Large intestine (tissue), 3 donors: ENCODE data around the gene TASL. TPM values are rescaled to one million over a fixed set of nuclear protein-coding genes. Genes with fewer than 3 reads are reported as not detected.
"Not testable (repeated sequence)": the region's sequence is repeated elsewhere in the genome, so short reads cannot be mapped to it uniquely, and the experiment has no call there.

Source experiments
- DNase-seq, 2 donors: peaks; one replicate each; pipeline versions ENCODE4 v3.0.0 to v3.0.0-alpha.2; 2013
- H3K27ac ChIP-seq: one replicate; pipeline ENCODE4 v1.5.1; 2013; ENCODE audit warnings: low read length
- H3K27me3 ChIP-seq: 2 replicates; pipeline ENCODE4 v1.6.1; 2013; ENCODE audit warnings: low read length; ENCODE audit not compliant: control insufficient read depth, insufficient read depth
- H3K36me3 ChIP-seq: 2 replicates; pipeline ENCODE4 v1.6.1; 2013; ENCODE audit warnings: low read length; ENCODE audit not compliant: control insufficient read depth, insufficient read depth
- H3K4me1 ChIP-seq: one replicate; pipeline ENCODE4 v1.6.1; 2013; ENCODE audit warnings: low read length; ENCODE audit not compliant: control insufficient read depth, insufficient read depth
- H3K4me3 ChIP-seq: one replicate; pipeline ENCODE4 v1.5.1; 2013; ENCODE audit warnings: low read length
- H3K9me3 ChIP-seq: one replicate; pipeline ENCODE4 v1.6.1; 2013; ENCODE audit warnings: mild to moderate bottlenecking, low read depth, low read length, moderate library complexity; ENCODE audit not compliant: control insufficient read depth
- WGBS: methylation state at CpG from one replicate; pipeline ENCODE4 v1.1.5; 2013; ENCODE audit warnings: low lambda C conversion rate; ENCODE audit not compliant: insufficient coverage; 5-methylcytosine and 5-hydroxymethylcytosine counted together
- polyA plus RNA-seq: library from polyadenylated mRNA; unstranded; fragments of 120-200 nt; gene quantifications from one replicate; pipeline ENCODE4 v1.2.1, GENCODE V29; 2013

The TASL gene
- polyA plus RNA-seq, 1 donor, result 0.96 TPM

DNA sequence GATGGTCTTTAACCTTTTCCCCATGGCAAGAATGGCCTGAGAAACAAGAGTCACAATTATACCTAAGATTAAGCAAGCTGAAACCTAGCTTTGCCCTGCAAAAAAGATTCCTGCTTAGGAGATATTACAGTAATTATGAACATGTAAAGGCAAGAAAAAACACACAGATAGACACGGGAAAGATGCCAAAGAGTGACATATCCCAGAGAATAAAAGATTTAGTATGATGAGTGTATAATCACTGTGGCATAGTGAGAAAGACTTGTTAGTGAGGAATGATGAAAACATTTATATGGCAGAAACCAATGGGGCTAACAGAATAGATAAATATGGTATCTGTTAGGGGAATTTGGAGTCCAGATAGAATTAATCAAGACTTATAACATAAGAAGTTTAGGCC is 29.6 kb upstream of the TASL start:
- Histone ChIP-seq H3K4me3 (no peak overlapping the region), H3K36me3 (no peaks in the 10 kb centered on the region), H3K27me3 (no peaks in the 10 kb centered on the region), H3K27ac (no peak overlapping the region), H3K4me1 (no peaks in the 10 kb centered on the region), H3K9me3 (no peaks in the 10 kb centered on the region)
- no peak for DNase-seq
- 100% methylated on average over 1 of the region's 1 CpG for WGBS

- not testable (repeated sequence) for H3K27me3 ChIP-seq, H3K36me3 ChIP-seq, H3K9me3 ChIP-seq, H3K4me1 ChIP-seq, H3K4me3 ChIP-seq, DNase-seq, H3K27ac ChIP-seq
- WGBS, result no CpG with 5 or more reads among the region's 15 CpGs
Observed at GRCh38 chrX:30600269-30601176, 23.0 kb upstream of the TASL start.

DNA sequence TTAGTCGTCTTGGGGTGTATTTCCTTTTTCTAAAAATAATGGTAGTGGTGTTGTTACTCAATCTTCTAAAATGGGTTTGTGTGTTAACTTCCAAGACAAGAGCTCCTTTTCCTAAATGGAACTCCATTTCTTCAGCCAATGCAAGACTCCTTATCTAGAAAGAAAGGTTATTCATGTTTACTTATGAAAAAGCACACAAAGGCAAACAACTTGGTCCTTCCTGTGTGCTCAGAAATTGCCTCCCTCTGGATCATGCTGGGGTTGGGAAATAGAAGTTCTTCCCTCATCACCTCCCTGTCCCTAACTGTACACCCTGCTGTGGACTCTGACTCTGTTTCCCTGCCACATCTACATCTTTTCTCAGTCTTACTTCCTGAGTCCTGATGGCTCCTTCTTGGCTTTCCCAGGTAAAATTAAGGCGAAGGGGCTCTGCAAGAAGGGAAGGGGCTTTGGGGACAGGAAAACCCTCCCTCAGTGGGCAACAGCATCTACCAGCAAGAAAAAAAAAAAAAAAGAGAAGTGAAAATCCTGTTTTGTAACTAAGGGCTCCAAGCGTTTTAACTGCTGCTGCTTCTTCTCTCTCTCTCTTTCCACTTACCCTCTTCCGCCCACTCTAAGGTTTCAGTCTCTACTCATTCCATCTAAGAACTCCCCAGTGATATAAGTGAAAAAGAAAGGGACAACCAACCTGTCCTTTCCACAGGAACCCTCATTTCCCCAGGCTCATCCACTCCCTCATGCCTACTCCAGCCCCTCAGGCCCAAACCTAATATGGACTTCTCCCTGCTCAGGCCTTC is 19.8 kb upstream of the TASL start:
- Histone ChIP-seq H3K4me1 (no peaks in the 10 kb centered on the region), H3K27ac (no peak overlapping the region), H3K27me3 (no peaks in the 10 kb centered on the region), H3K4me3 (no peak overlapping the region), H3K36me3 (no peaks in the 10 kb centered on the region), H3K9me3 (no peaks in the 10 kb centered on the region)
- WGBS, result no CpG with 5 or more reads among the region's 4 CpGs
- DNase-seq, result no peak

- DNase-seq, result no peak
- no peaks in the 10 kb centered on the region for H3K9me3 ChIP-seq
- no peaks in the 10 kb centered on the region for H3K4me1 ChIP-seq
- no peaks in the 10 kb centered on the region for H3K27me3 ChIP-seq
- no peaks in the 10 kb centered on the region for H3K36me3 ChIP-seq
- H3K4me3 ChIP-seq, result no peak overlapping the region
- no CpG with 5 or more reads among the region's 6 CpGs for WGBS
- no peak overlapping the region for H3K27ac ChIP-seq
Observed at GRCh38 chrX:30593440-30594200, 16.1 kb upstream of the TASL start.

GRCh38 chrX:30592831-30593230 is 15.3 kb upstream of the TASL start:
- no peaks in the 10 kb centered on the region for H3K27me3 ChIP-seq
- no peaks in the 10 kb centered on the region for H3K36me3 ChIP-seq
- WGBS, result 55% methylated on average over 2 of the region's 3 CpGs
- no peaks in the 10 kb centered on the region for H3K9me3 ChIP-seq
- DNase-seq, result no peak
- no peak overlapping the region for H3K4me3 ChIP-seq
- no peaks in the 10 kb centered on the region for H3K4me1 ChIP-seq
- no peak overlapping the region for H3K27ac ChIP-seq

DNA sequence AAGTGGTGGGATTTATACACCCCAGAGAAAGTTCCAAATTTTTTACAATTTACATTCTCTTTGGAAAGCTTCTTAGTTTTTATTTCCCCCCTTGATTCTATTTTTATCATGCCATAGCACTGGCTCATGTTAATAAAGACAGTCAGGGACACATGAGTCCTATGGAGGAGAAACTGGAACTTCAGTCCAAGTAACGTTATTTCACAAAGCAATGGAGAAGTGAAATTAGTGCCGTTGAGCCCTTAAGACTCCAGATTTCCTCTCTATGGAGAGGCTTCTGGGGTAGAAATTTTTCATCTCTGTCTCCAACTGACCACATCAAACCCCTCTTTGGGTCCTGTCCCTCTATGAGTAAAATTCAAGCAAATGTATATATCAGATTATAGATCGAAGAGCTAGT is 12.8 kb upstream of the TASL start:
- no peaks in the 10 kb centered on the region for H3K27me3 ChIP-seq
- H3K4me1 ChIP-seq, result no peaks in the 10 kb centered on the region
- WGBS, result no CpG with 5 or more reads among the region's 3 CpGs
- H3K9me3 ChIP-seq, result no peaks in the 10 kb centered on the region
- H3K36me3 ChIP-seq, result no peaks in the 10 kb centered on the region
- DNase-seq, result no peak
- H3K4me3 ChIP-seq, result no peak overlapping the region
- no peak overlapping the region for H3K27ac ChIP-seq

DNA sequence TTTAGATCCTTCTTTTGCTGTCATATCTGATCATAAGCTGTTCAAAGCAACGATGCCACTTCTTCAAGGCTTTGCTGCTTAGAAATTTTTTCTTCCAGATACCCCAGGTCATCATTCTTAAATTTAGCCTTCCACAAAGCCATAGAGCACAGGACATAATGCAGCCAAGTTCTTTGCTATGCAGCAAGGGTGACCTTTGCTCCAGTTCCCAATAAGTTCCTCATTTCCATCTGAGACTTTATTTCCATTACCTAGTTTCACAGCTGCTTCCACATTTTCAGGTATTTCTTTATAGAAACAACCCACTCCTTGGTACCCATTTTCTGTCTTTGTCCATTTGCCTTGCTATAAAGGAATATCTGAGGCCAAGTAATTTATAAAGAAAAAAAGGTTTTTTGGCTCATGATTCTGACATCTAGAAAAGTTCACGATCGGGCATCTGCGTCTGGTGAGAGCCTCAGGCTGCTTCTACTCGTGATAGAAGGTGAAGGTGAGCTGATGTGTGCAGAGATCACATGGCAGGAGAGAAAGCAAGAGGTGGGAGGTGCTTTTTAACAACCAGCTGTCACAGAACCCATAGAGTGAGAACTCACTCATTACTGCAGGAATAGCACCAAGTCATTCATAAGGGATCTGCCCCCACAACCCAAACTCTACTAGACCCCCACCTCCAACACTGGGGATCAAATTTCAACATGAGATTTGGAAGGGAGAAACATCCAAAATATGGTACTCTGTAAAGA is 11.8 kb upstream of the TASL start:
- H3K9me3 ChIP-seq, result no peaks in the 10 kb centered on the region
- H3K27ac ChIP-seq, result no peak overlapping the region
- H3K27me3 ChIP-seq, result no peaks in the 10 kb centered on the region
- peak in 1 of 2 donors; percentile 7 for DNase-seq
- no peak overlapping the region for H3K4me3 ChIP-seq
- WGBS, result no CpG with 5 or more reads among the region's 5 CpGs
- no peaks in the 10 kb centered on the region for H3K4me1 ChIP-seq
- H3K36me3 ChIP-seq, result no peaks in the 10 kb centered on the region

GRCh38 chrX:30586516-30586915 is 8.9 kb upstream of the TASL start:
- Histone ChIP-seq H3K27me3 (no peaks in the 10 kb centered on the region), H3K4me3 (no peak overlapping the region), H3K9me3 (no peaks in the 10 kb centered on the region), H3K4me1 (no peaks in the 10 kb centered on the region), H3K27ac (no peak overlapping the region), H3K36me3 (no peaks in the 10 kb centered on the region)
- no peak for DNase-seq
- WGBS, result 20% methylated on average over 1 of the region's 1 CpG

GRCh38 chrX:30582664-30583063 is 5.1 kb upstream of the TASL start:
- H3K27me3 ChIP-seq, result no peaks in the 10 kb centered on the region
- no peak overlapping the region for H3K27ac ChIP-seq
- no peak for DNase-seq
- no peaks in the 10 kb centered on the region for H3K9me3 ChIP-seq
- H3K36me3 ChIP-seq, result no peaks in the 10 kb centered on the region
- H3K4me3 ChIP-seq, result no peak overlapping the region
- H3K4me1 ChIP-seq, result no peaks in the 10 kb centered on the region
- WGBS, result no CpG with 5 or more reads among the region's 6 CpGs

GRCh38 chrX:30580641-30581040 is 3.1 kb upstream of the TASL start:
- DNase-seq, result no peak
- no peaks in the 10 kb centered on the region for H3K36me3 ChIP-seq
- WGBS, result no CpG with 5 or more reads among the region's 2 CpGs
- no peaks in the 10 kb centered on the region for H3K9me3 ChIP-seq
- no peaks in the 10 kb centered on the region for H3K4me1 ChIP-seq
- no peaks in the 10 kb centered on the region for H3K27me3 ChIP-seq
- no peak overlapping the region for H3K27ac ChIP-seq
- H3K4me3 ChIP-seq, result no peak overlapping the region
